K562 (cell line): ENCODE data around the gene RDH16. TPM values are rescaled to one million over a fixed set of nuclear protein-coding genes. Genes with fewer than 3 reads are reported as not detected.

Experiments
- CBFA2T2 ChIP-seq: fragments of 450-650 bp; conservative IDR thresholded peaks from 2 replicates; pipeline ENCODE4 v1.6.1; 2017; ENCODE audit warnings: mild to moderate bottlenecking
- E2F3 ChIP-seq: fragments of 250-450 bp; sonication (Bioruptor Pico); IDR thresholded peaks from 2 replicates; pipeline ENCODE4 v1.4.0; 2020; ENCODE audit warnings: mild to moderate bottlenecking
- EHMT2 ChIP-seq: fragments of 450-650 bp; IDR thresholded peaks from 2 replicates; pipeline ENCODE4 v1.6.1; 2018; ENCODE audit warnings: antibody characterized with exemption
- MCM2 ChIP-seq: fragments of 450-650 bp; IDR thresholded peaks from 2 replicates; pipeline ENCODE4 v1.6.1; 2017; ENCODE audit warnings: low read depth, mild to moderate bottlenecking
- SMARCA4 ChIP-seq: fragments of 450-650 bp; IDR thresholded peaks from 2 replicates; pipeline ENCODE4 v1.6.1; 2016
- TAF1 ChIP-seq: IDR thresholded peaks from 2 replicates; pipeline ENCODE4 v1.6.1; 2011; ENCODE audit warnings: mild to moderate bottlenecking, low read length, moderate library complexity; ENCODE audit not compliant: insufficient read depth, control insufficient read depth, severe bottlenecking; ENCODE audit errors: extremely low read depth
- ZBTB1 ChIP-seq: sonication (generic); formaldehyde crosslinking; IDR thresholded peaks from 2 replicates; pipeline ENCODE4 v1.8.1; 2023; ENCODE audit warnings: missing genetic modification reagents, low read depth, mild to moderate bottlenecking, borderline replicate concordance
- ZNF143 ChIP-seq: sonication (generic); formaldehyde crosslinking; IDR thresholded peaks from 2 replicates; pipeline ENCODE4 v1.9.0; 2022; ENCODE audit warnings: mild to moderate bottlenecking, missing genetic modification reagents
- ZNF212 ChIP-seq: fragments of 450-650 bp; formaldehyde crosslinking; IDR thresholded peaks from 2 replicates; pipeline ENCODE4 v1.4.0; 2020; ENCODE audit warnings: mild to moderate bottlenecking
- ZNF347 ChIP-seq: fragments of 450-650 bp; formaldehyde crosslinking; IDR thresholded peaks from 2 replicates; pipeline ENCODE4 v1.4.0; 2020; ENCODE audit warnings: low read depth, mild to moderate bottlenecking, moderate library complexity
- ZNF76 ChIP-seq: fragments of 250-450 bp; sonication (Bioruptor Pico); IDR thresholded peaks from 2 replicates; pipeline ENCODE4 v1.4.0; 2020; ENCODE audit warnings: mild to moderate bottlenecking, moderate library complexity, borderline replicate concordance
- polyA plus RNA-seq, 8 experiments: library from polyadenylated mRNA; depleted of rRNA in 4 of 8; stranded (reverse) in 5 of 8; unstranded in 3 of 8; fragments of >200 nt; fragmentation: Nextera tagmentation in 2 of 8; fragmentation: Illumina TruSeq in 1 of 8; extraction: Ambion mirVana in 2 of 8; extraction: Trizol in 1 of 8; gene quantifications; 2 replicates each; pipeline versions ENCODE4 v1.2.1 to v1.2.3, GENCODE V29; 2011 to 2014; ENCODE audit warnings: inconsistent platforms in 1 of 8, missing spikeins in 1 of 8
- total RNA-seq, 7 experiments: library from RNA; depleted of rRNA in 6 of 7; stranded (reverse); fragments of >200 nt in 6 of 7; fragmentation: Illumina TruSeq in 2 of 7; extraction: Trizol in 2 of 7; gene quantifications; 2 replicates each; pipeline versions ENCODE4 v1.2.1 to v1.2.3, GENCODE V29; 2011 to 2021; ENCODE audit warnings: low replicate concordance in 1 of 7
- TF ChIP-seq, protein P1 (sequence below): sonication (generic); formaldehyde crosslinking; IDR thresholded peaks from 2 replicates; pipeline ENCODE4 v1.8.0; 2022; ENCODE audit warnings: mild to moderate bottlenecking, missing genetic modification reagents

Gene RDH16
- total and polyA plus RNA-seq, 9 of the 15 experiments (the other 6 are each of a cell fraction or from before 2014, with no cell fraction given) = 0.11 to 0.52 (median 0.22) TPM; not detected in 1

DNA sequence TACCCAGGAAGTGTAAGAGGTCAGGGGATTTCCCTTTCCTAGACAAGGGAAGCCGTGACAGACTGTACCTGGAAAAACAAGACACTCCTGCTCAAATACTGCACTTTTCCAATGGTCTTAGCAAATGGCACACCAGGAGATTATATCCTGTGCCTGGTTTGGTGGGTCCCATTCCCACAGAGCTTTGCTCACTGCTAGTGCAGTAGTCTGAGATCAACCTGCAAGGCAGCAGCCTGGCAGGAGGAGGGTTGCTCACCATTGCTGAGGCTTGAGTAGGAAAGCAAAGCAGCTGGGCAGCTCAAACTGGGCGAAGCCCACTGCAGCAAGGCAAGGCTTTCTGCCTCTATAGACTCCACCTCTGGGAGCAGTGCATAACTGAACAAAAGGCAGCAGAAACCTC, 1.0 kb upstream of the RDH16 start (continued):
- TF ChIP-seq, protein P1, sequence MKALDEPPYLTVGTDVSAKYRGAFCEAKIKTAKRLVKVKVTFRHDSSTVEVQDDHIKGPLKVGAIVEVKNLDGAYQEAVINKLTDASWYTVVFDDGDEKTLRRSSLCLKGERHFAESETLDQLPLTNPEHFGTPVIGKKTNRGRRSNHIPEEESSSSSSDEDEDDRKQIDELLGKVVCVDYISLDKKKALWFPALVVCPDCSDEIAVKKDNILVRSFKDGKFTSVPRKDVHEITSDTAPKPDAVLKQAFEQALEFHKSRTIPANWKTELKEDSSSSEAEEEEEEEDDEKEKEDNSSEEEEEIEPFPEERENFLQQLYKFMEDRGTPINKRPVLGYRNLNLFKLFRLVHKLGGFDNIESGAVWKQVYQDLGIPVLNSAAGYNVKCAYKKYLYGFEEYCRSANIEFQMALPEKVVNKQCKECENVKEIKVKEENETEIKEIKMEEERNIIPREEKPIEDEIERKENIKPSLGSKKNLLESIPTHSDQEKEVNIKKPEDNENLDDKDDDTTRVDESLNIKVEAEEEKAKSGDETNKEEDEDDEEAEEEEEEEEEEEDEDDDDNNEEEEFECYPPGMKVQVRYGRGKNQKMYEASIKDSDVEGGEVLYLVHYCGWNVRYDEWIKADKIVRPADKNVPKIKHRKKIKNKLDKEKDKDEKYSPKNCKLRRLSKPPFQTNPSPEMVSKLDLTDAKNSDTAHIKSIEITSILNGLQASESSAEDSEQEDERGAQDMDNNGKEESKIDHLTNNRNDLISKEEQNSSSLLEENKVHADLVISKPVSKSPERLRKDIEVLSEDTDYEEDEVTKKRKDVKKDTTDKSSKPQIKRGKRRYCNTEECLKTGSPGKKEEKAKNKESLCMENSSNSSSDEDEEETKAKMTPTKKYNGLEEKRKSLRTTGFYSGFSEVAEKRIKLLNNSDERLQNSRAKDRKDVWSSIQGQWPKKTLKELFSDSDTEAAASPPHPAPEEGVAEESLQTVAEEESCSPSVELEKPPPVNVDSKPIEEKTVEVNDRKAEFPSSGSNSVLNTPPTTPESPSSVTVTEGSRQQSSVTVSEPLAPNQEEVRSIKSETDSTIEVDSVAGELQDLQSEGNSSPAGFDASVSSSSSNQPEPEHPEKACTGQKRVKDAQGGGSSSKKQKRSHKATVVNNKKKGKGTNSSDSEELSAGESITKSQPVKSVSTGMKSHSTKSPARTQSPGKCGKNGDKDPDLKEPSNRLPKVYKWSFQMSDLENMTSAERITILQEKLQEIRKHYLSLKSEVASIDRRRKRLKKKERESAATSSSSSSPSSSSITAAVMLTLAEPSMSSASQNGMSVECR = no peak
- no peak for TF ChIP-seq ZBTB1 (CRISPR knock-in tag)
- no peak for TF ChIP-seq ZNF347
- no peak for TF ChIP-seq CBFA2T2
- no peak for TF ChIP-seq ZNF76
- TF ChIP-seq ZNF143 (CRISPR knock-in tag) = no peak
- no peak for TF ChIP-seq EHMT2
- TF ChIP-seq TAF1 = no peak
- no peak for TF ChIP-seq MCM2
- no peak for TF ChIP-seq ZNF212 (CRISPR knock-in tag)
- no peak for TF ChIP-seq E2F3
- TF ChIP-seq SMARCA4 = no peak
